ENCODE measurements around the gene NOPCHAP1. TPM values are rescaled to one million over a fixed set of nuclear protein-coding genes. Genes with fewer than 3 reads are reported as not detected.
"Not testable (repeated sequence)": the region's sequence is repeated elsewhere in the genome, so short reads cannot be mapped to it uniquely, and the experiment has no call there.

NOPCHAP1 gene
- total RNA-seq, 1 experiment from 2014 or later, result 11.6 TPM

GRCh38 chr12:104971306-104971705 is 14.8 kb upstream of the NOPCHAP1 start:
- H3K4me2 ChIP-seq (ENCODE audit: low read depth, low read length, poor library complexity, severe bottlenecking), result no peak overlapping the region
- no peaks in the 10 kb centered on the region for H3K36me3 ChIP-seq (ENCODE audit: insufficient read depth, low read length)
- H3K4me3 ChIP-seq (ENCODE audit: low read length), result no peak overlapping the region
- no peak overlapping the region for H2AFZ ChIP-seq (ENCODE audit: low read length)
- no peak overlapping the region for H3K9ac ChIP-seq (ENCODE audit: low read length)
- no peaks in the 10 kb centered on the region for H3K79me2 ChIP-seq (ENCODE audit: low read length)
- H3K9me2 ChIP-seq (replicated peaks; ENCODE audit: insufficient read depth, low read length), result no peaks in the 10 kb centered on the region
- H3K27ac ChIP-seq (ENCODE audit: low read length), result no peak overlapping the region
- peaks cover 17% of the 10 kb centered on the region for H3K4me1 ChIP-seq (ENCODE audit: low read length)
- no peak for DNase-seq
- H3K9me3 ChIP-seq (ENCODE audit: low read length), result no peaks in the 10 kb centered on the region
- no peaks in the 10 kb centered on the region for H4K20me1 ChIP-seq (ENCODE audit: insufficient read depth, low read depth, low read length)
- H3K27me3 ChIP-seq (ENCODE audit: low read length), result no peaks in the 10 kb centered on the region

GRCh38 chr12:104973250-104973649 is 12.9 kb upstream of the NOPCHAP1 start:
- Histone ChIP-seq H3K36me3 (ENCODE audit: insufficient read depth, low read length) (no peaks in the 10 kb centered on the region), H4K20me1 (ENCODE audit: insufficient read depth, low read depth, low read length) (no peaks in the 10 kb centered on the region), H3K9me2 (replicated peaks; ENCODE audit: insufficient read depth, low read length) (no peaks in the 10 kb centered on the region), H3K4me1 (ENCODE audit: low read length) (peaks cover 9% of the 10 kb centered on the region), H3K27me3 (ENCODE audit: low read length) (no peaks in the 10 kb centered on the region), H3K9me3 (ENCODE audit: low read length) (no peaks in the 10 kb centered on the region), H2AFZ (ENCODE audit: low read length) (no peak overlapping the region), H3K4me3 (ENCODE audit: low read length) (no peak overlapping the region), H3K27ac (ENCODE audit: low read length) (no peak overlapping the region), H3K9ac (ENCODE audit: low read length) (no peak overlapping the region), H3K4me2 (ENCODE audit: low read depth, low read length, poor library complexity, severe bottlenecking) (no peak overlapping the region), H3K79me2 (ENCODE audit: low read length) (no peaks in the 10 kb centered on the region)
- no peak for DNase-seq

GRCh38 chr12:104974626-104975290 is 11.4 kb upstream of the NOPCHAP1 start:
- DNase-seq, result peak; percentile 82
- Histone ChIP-seq H3K9me2 (replicated peaks; ENCODE audit: insufficient read depth, low read length) (no peaks in the 10 kb centered on the region), H3K4me3 (ENCODE audit: low read length) (no peak overlapping the region), H3K9ac (ENCODE audit: low read length) (no peak overlapping the region), H3K36me3 (ENCODE audit: insufficient read depth, low read length) (no peaks in the 10 kb centered on the region), H3K27ac (ENCODE audit: low read length) (no peak overlapping the region), H3K9me3 (ENCODE audit: low read length) (no peaks in the 10 kb centered on the region), H4K20me1 (ENCODE audit: insufficient read depth, low read depth, low read length) (no peaks in the 10 kb centered on the region), H3K4me1 (ENCODE audit: low read length) (peaks cover 9% of the 10 kb centered on the region), H3K4me2 (ENCODE audit: low read depth, low read length, poor library complexity, severe bottlenecking) (peak overlapping the region; percentile 21), H2AFZ (ENCODE audit: low read length) (no peak overlapping the region), H3K79me2 (ENCODE audit: low read length) (no peaks in the 10 kb centered on the region), H3K27me3 (ENCODE audit: low read length) (no peaks in the 10 kb centered on the region)

- Histone ChIP-seq H2AFZ (ENCODE audit: low read length) (no peak overlapping the region), H3K9me2 (replicated peaks; ENCODE audit: insufficient read depth, low read length) (no peaks in the 10 kb centered on the region), H3K4me2 (ENCODE audit: low read depth, low read length, poor library complexity, severe bottlenecking) (no peak overlapping the region), H3K27ac (ENCODE audit: low read length) (no peak overlapping the region), H3K4me3 (ENCODE audit: low read length) (no peak overlapping the region), H4K20me1 (ENCODE audit: insufficient read depth, low read depth, low read length) (no peaks in the 10 kb centered on the region), H3K27me3 (ENCODE audit: low read length) (no peaks in the 10 kb centered on the region), H3K9me3 (ENCODE audit: low read length) (no peaks in the 10 kb centered on the region), H3K4me1 (ENCODE audit: low read length) (peaks cover 9% of the 10 kb centered on the region), H3K36me3 (ENCODE audit: insufficient read depth, low read length) (no peaks in the 10 kb centered on the region), H3K9ac (ENCODE audit: low read length) (no peak overlapping the region), H3K79me2 (ENCODE audit: low read length) (no peaks in the 10 kb centered on the region)
- no peak for DNase-seq
Measured at GRCh38 chr12:104975587-104976343, 10.4 kb upstream of the NOPCHAP1 start.

- Histone ChIP-seq H3K36me3 (ENCODE audit: insufficient read depth, low read length) (no peaks in the 10 kb centered on the region), H3K27ac (ENCODE audit: low read length) (no peak overlapping the region), H4K20me1 (ENCODE audit: insufficient read depth, low read depth, low read length) (no peaks in the 10 kb centered on the region), H3K27me3 (ENCODE audit: low read length) (no peaks in the 10 kb centered on the region), H3K79me2 (ENCODE audit: low read length) (no peaks in the 10 kb centered on the region), H3K9me2 (replicated peaks; ENCODE audit: insufficient read depth, low read length) (no peaks in the 10 kb centered on the region), H3K4me3 (ENCODE audit: low read length) (no peak overlapping the region), H2AFZ (ENCODE audit: low read length) (no peak overlapping the region), H3K4me2 (ENCODE audit: low read depth, low read length, poor library complexity, severe bottlenecking) (no peak overlapping the region), H3K9ac (ENCODE audit: low read length) (no peak overlapping the region), H3K9me3 (ENCODE audit: low read length) (no peaks in the 10 kb centered on the region), H3K4me1 (ENCODE audit: low read length) (peaks cover 9% of the 10 kb centered on the region)
- DNase-seq, result peak; percentile 49
Measured at GRCh38 chr12:104976703-104977102, 9.4 kb upstream of the NOPCHAP1 start.

- not testable (repeated sequence) for H3K4me2 ChIP-seq (ENCODE audit: low read depth, low read length, poor library complexity, severe bottlenecking); H3K9me2 ChIP-seq (replicated peaks; ENCODE audit: insufficient read depth, low read length); H3K27ac ChIP-seq (ENCODE audit: low read length); H4K20me1 ChIP-seq (ENCODE audit: insufficient read depth, low read depth, low read length); H3K4me1 ChIP-seq (ENCODE audit: low read length); H3K9me3 ChIP-seq (ENCODE audit: low read length); H3K27me3 ChIP-seq (ENCODE audit: low read length); DNase-seq; H3K4me3 ChIP-seq (ENCODE audit: low read length); H3K79me2 ChIP-seq (ENCODE audit: low read length); H2AFZ ChIP-seq (ENCODE audit: low read length); H3K9ac ChIP-seq (ENCODE audit: low read length); H3K36me3 ChIP-seq (ENCODE audit: insufficient read depth, low read length)
Measured at GRCh38 chr12:104977688-104978087, 8.4 kb upstream of the NOPCHAP1 start.

- H2AFZ ChIP-seq (ENCODE audit: low read length), result peak overlapping the region; percentile 77
Measured at GRCh38 chr12:104985206-104985605, 910 bp upstream of the NOPCHAP1 start.

GRCh38 chr12:104990950-104991349 is 4.8 kb downstream of the NOPCHAP1 start:
- Histone ChIP-seq H3K4me3 (ENCODE audit: low read length) (no peak overlapping the region), H3K79me2 (ENCODE audit: low read length) (peaks cover 61% of the 10 kb centered on the region), H4K20me1 (ENCODE audit: insufficient read depth, low read depth, low read length) (no peaks in the 10 kb centered on the region), H3K4me1 (ENCODE audit: low read length) (peaks cover 23% of the 10 kb centered on the region), H2AFZ (ENCODE audit: low read length) (no peak overlapping the region), H3K4me2 (ENCODE audit: low read depth, low read length, poor library complexity, severe bottlenecking) (no peak overlapping the region), H3K36me3 (ENCODE audit: insufficient read depth, low read length) (peaks cover 48% of the 10 kb centered on the region), H3K27me3 (ENCODE audit: low read length) (no peaks in the 10 kb centered on the region), H3K9me2 (replicated peaks; ENCODE audit: insufficient read depth, low read length) (no peaks in the 10 kb centered on the region), H3K9me3 (ENCODE audit: low read length) (no peaks in the 10 kb centered on the region), H3K9ac (ENCODE audit: low read length) (no peak overlapping the region), H3K27ac (ENCODE audit: low read length) (no peak overlapping the region)
- no peak for DNase-seq

More at GRCh38 chr12:104985206-104985605, 910 bp upstream of the NOPCHAP1 start:
- H3K27ac ChIP-seq (ENCODE audit: low read length), result no peak overlapping the region
- peak overlapping the region; percentile 69; the same call in 1 of the 2 replicates for H3K9ac ChIP-seq (ENCODE audit: low read length)
- peaks cover 40% of the 10 kb centered on the region for H3K79me2 ChIP-seq (ENCODE audit: low read length)
- H3K4me2 ChIP-seq (ENCODE audit: low read depth, low read length, poor library complexity, severe bottlenecking), result peak overlapping the region; percentile 86
- H3K9me2 ChIP-seq (replicated peaks; ENCODE audit: insufficient read depth, low read length), result no peaks in the 10 kb centered on the region
- DNase-seq, result peak; percentile 52
- no peaks in the 10 kb centered on the region for H4K20me1 ChIP-seq (ENCODE audit: insufficient read depth, low read depth, low read length)
- H3K27me3 ChIP-seq (ENCODE audit: low read length), result no peaks in the 10 kb centered on the region
- peaks cover 30% of the 10 kb centered on the region for H3K4me1 ChIP-seq (ENCODE audit: low read length)
- peak overlapping the region; percentile 82 for H3K4me3 ChIP-seq (ENCODE audit: low read length)
- H3K9me3 ChIP-seq (ENCODE audit: low read length), result no peaks in the 10 kb centered on the region
- peaks cover 18% of the 10 kb centered on the region for H3K36me3 ChIP-seq (ENCODE audit: insufficient read depth, low read length)
